HG03521 (cell line): ENCODE results near the gene GRIPAP1.

Source experiments
- ATAC-seq: cut with Tn5 transposase; IDR thresholded peaks from one replicate; pipeline ENCODE4 v1.9.1; 2021; ENCODE audit warnings: mild to moderate bottlenecking, moderate library complexity; ENCODE audit not compliant: unreplicated experiment

Gene GRIPAP1

GRCh38 chrX:48927123-48927522, 74.9 kb downstream of the GRIPAP1 start:
- ATAC-seq, result no peak

- ATAC-seq, result no peak
These were observed 77.8 kb downstream of the GRIPAP1 start for GRCh38 chrX:48924270-48924669.

- no peak for ATAC-seq
These were observed 78.3 kb downstream of the GRIPAP1 start for GRCh38 chrX:48923771-48924170.
